NCI-H2227 (cell line): ENCODE results near the gene TNFRSF19.

ENCODE experiments used
- DNase-seq: peaks from one replicate; lab custom pipeline; 2025; ENCODE audit not compliant: unreplicated experiment; lab: John Stamatoyannopoulos, UW

The TNFRSF19 gene

GRCh38 chr13:23600534-23600933, 30.3 kb downstream of the TNFRSF19 start:
- no peak for DNase-seq

- no peak for DNase-seq
Observed at GRCh38 chr13:23605831-23606230, 35.6 kb downstream of the TNFRSF19 start.

- no peak for DNase-seq
Observed at GRCh38 chr13:23608138-23608537, 37.9 kb downstream of the TNFRSF19 start.

GRCh38 chr13:23608701-23609413, 38.6 kb downstream of the TNFRSF19 start:
- no peak for DNase-seq

- no peak for DNase-seq
Observed at GRCh38 chr13:23609414-23609760, 39.2 kb downstream of the TNFRSF19 start.

- DNase-seq = no peak
Observed at GRCh38 chr13:23609874-23610576, 39.8 kb downstream of the TNFRSF19 start.

GRCh38 chr13:23610966-23611491, 40.8 kb downstream of the TNFRSF19 start:
- no peak for DNase-seq

GRCh38 chr13:23612182-23612581, 42.0 kb downstream of the TNFRSF19 start:
- no peak for DNase-seq

GRCh38 chr13:23612731-23613130, 42.5 kb downstream of the TNFRSF19 start:
- DNase-seq = no peak

GRCh38 chr13:23613596-23613995, 43.4 kb downstream of the TNFRSF19 start:
- no peak for DNase-seq

GRCh38 chr13:23615395-23616081, 45.3 kb downstream of the TNFRSF19 start:
- no peak for DNase-seq

- DNase-seq = no peak
Observed at GRCh38 chr13:23616228-23616627, 46.0 kb downstream of the TNFRSF19 start.

GRCh38 chr13:23617551-23618024, 47.4 kb downstream of the TNFRSF19 start:
- DNase-seq = no peak

- no peak for DNase-seq
Observed at GRCh38 chr13:23618341-23618740, 48.1 kb downstream of the TNFRSF19 start.

- no peak for DNase-seq
Observed at GRCh38 chr13:23619068-23619855, 49.0 kb downstream of the TNFRSF19 start.

GRCh38 chr13:23620211-23620610, 50.0 kb downstream of the TNFRSF19 start:
- no peak for DNase-seq

GRCh38 chr13:23620613-23621315, 50.6 kb downstream of the TNFRSF19 start:
- DNase-seq = no peak

GRCh38 chr13:23621316-23621645, 51.1 kb downstream of the TNFRSF19 start:
- no peak for DNase-seq

GRCh38 chr13:23622985-23623384, 52.8 kb downstream of the TNFRSF19 start:
- no peak for DNase-seq

- no peak for DNase-seq
Observed at GRCh38 chr13:23623394-23623793, 53.2 kb downstream of the TNFRSF19 start.
